ENCODE measurements around the gene PHF21A.

The PHF21A gene

DNA sequence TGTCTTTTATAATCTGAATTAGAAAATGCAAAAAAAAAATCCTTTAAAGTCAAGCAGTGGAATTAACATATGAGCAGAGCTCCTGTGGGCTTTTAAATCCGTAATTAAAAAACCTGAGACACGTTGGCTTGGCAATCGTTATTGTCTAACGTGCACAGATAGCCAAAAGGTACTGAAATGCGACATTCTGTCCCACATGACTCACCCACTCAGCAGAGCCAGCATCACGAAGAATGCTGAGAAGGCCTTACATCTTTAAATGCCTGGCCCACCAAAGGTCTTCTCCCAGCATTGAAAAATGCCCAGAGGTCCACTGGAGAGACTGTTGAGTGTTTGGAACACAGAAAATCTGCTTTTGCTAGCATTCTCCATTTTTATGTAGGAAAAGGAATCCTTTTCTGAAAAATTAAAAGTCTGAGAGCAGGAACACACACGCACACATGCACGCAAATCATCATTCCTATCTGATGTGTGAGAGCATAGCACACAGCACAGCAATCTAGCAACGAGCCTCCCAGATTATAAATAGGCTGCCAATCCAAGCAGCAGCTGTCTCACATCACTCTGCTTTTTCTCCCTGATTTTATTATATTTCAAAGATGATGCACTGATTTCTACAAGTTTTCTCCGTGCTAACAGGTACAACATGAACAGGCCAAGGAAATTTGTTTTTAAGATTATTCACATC is 94.5 kb downstream of the PHF21A start:
- H4K20me1 ChIP-seq (ENCODE audit: insufficient read depth, low read length): 0 out of 2 replicates have a peak, but pooled peaks cover 3% of the 10 kb centered on the region
- no peak overlapping the region for H3K4me3 ChIP-seq (ENCODE audit: low read depth in 1 of 2, low read length in 2 of 2)
- H3K27ac ChIP-seq (ENCODE audit: low read length): no peak overlapping the region
- DNase-seq (no peak), ATAC-seq (ENCODE audit: insufficient read depth, low read depth) (no peak)
- no peaks in the 10 kb centered on the region for H3K4me1 ChIP-seq (ENCODE audit: insufficient read depth, low read length)
- H3K27me3 ChIP-seq (ENCODE audit: insufficient read depth, low read length, poor library complexity): no peaks in the 10 kb centered on the region
- H3K9ac ChIP-seq (ENCODE audit: low read depth, low read length): no peak overlapping the region
- TF ChIP-seq, protein P1, sequence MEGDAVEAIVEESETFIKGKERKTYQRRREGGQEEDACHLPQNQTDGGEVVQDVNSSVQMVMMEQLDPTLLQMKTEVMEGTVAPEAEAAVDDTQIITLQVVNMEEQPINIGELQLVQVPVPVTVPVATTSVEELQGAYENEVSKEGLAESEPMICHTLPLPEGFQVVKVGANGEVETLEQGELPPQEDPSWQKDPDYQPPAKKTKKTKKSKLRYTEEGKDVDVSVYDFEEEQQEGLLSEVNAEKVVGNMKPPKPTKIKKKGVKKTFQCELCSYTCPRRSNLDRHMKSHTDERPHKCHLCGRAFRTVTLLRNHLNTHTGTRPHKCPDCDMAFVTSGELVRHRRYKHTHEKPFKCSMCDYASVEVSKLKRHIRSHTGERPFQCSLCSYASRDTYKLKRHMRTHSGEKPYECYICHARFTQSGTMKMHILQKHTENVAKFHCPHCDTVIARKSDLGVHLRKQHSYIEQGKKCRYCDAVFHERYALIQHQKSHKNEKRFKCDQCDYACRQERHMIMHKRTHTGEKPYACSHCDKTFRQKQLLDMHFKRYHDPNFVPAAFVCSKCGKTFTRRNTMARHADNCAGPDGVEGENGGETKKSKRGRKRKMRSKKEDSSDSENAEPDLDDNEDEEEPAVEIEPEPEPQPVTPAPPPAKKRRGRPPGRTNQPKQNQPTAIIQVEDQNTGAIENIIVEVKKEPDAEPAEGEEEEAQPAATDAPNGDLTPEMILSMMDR (IDR thresholded peaks at IDR 0.05; ENCODE audit: borderline replicate concordance, extremely low read depth, low read length, poor library complexity, severe bottlenecking): no peak
- no peak for TF ChIP-seq EZH2 (IDR thresholded peaks at IDR 0.05; ENCODE audit: borderline replicate concordance, low read depth, low read length, severe bottlenecking)
- H3K9me3 ChIP-seq (ENCODE audit: insufficient read depth, low read length, severe bottlenecking): no peaks in the 10 kb centered on the region
- no peak overlapping the region for H3K4me2 ChIP-seq (ENCODE audit: insufficient read depth, low read length)
- H3K36me3 ChIP-seq (ENCODE audit: insufficient read depth, low read length): no peaks in the 10 kb centered on the region
- no peak overlapping the region for H2AFZ ChIP-seq (ENCODE audit: low read depth, low read length)
- no peaks in the 10 kb centered on the region; the same call in 1 of the 2 replicates for H3K79me2 ChIP-seq (ENCODE audit: insufficient read depth, low read length)

DNA sequence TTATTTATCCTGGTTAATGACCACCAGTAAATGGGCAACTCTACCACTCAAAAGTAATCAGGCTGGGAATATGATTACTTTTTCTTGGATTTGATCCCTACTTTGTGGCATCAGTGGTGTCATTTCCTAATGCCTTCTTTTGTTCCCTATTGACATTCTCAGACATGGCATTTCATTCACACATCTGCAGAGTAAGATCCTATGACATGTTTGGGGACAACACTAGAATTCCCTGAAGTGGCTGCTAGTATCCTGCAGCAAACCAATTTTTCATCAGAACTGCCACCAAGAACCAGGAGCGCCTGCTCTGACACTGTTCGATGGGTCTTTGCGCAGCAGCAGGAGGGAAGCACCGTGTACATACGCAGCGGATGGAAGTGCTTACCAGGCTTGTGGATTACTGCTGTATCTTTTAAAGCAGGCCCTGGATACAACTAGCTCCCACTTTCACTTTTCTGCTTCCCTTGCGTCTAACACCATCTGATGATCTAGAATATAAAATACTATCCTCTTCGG is 101.1 kb downstream of the PHF21A start:
- DNase-seq (no peak), ATAC-seq (ENCODE audit: insufficient read depth, low read depth) (no peak)
- Histone ChIP-seq H3K9ac (ENCODE audit: low read depth, low read length) (no peak overlapping the region), H3K27ac (ENCODE audit: low read length) (no peak overlapping the region), H3K4me1 (ENCODE audit: insufficient read depth, low read length) (no peaks in the 10 kb centered on the region), H3K4me3 (ENCODE audit: low read depth in 1 of 2, low read length in 2 of 2) (no peak overlapping the region), H3K27me3 (ENCODE audit: insufficient read depth, low read length, poor library complexity) (no peaks in the 10 kb centered on the region), H2AFZ (ENCODE audit: low read depth, low read length) (no peak overlapping the region), H3K36me3 (ENCODE audit: insufficient read depth, low read length) (no peaks in the 10 kb centered on the region), H3K79me2 (ENCODE audit: insufficient read depth, low read length) (no peaks in the 10 kb centered on the region; the same call in 1 of the 2 replicates), H3K4me2 (ENCODE audit: insufficient read depth, low read length) (no peak overlapping the region), H3K9me3 (ENCODE audit: insufficient read depth, low read length, severe bottlenecking) (no peaks in the 10 kb centered on the region), H4K20me1 (ENCODE audit: insufficient read depth, low read length) (0 out of 2 replicates have a peak, but pooled peaks cover 5% of the 10 kb centered on the region)
- TF ChIP-seq EZH2 (IDR thresholded peaks at IDR 0.05; ENCODE audit: borderline replicate concordance, low read depth, low read length, severe bottlenecking): no peak
- TF ChIP-seq, protein P1 (IDR thresholded peaks at IDR 0.05; ENCODE audit: borderline replicate concordance, extremely low read depth, low read length, poor library complexity, severe bottlenecking): no peak

DNA sequence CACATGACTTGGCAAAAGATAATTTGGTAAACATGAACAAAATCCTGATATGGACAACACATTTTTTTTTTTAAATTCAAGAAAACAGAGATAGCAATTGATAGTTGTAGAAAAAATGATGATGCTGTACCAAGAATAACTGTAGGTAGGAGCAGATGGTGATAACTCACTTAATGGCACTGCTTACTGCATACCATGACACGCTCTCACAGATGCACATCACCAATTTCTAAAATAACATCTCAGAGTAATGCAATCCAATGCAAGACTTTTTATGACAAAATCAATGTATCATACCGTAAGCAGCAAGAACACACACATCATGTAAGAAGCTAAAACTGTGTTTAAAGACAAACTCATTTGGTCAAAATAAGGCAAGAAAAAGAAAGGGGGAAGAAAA is 102.6 kb downstream of the PHF21A start:
- DNase-seq (no peak), ATAC-seq (ENCODE audit: insufficient read depth, low read depth) (no peak)
- no peak for TF ChIP-seq EZH2 (IDR thresholded peaks at IDR 0.05; ENCODE audit: borderline replicate concordance, low read depth, low read length, severe bottlenecking)
- TF ChIP-seq, protein P1 (IDR thresholded peaks at IDR 0.05; ENCODE audit: borderline replicate concordance, extremely low read depth, low read length, poor library complexity, severe bottlenecking): no peak
- no peaks in the 10 kb centered on the region for H3K4me1 ChIP-seq (ENCODE audit: insufficient read depth, low read length)
- H3K4me3 ChIP-seq (ENCODE audit: low read depth in 1 of 2, low read length in 2 of 2): no peak overlapping the region
- H3K27ac ChIP-seq (ENCODE audit: low read length): no peak overlapping the region
- no peaks in the 10 kb centered on the region; the same call in 1 of the 2 replicates for H3K79me2 ChIP-seq (ENCODE audit: insufficient read depth, low read length)
- 0 out of 2 replicates have a peak, but pooled peaks cover 3% of the 10 kb centered on the region for H4K20me1 ChIP-seq (ENCODE audit: insufficient read depth, low read length)
- no peak overlapping the region for H3K4me2 ChIP-seq (ENCODE audit: insufficient read depth, low read length)
- H2AFZ ChIP-seq (ENCODE audit: low read depth, low read length): no peak overlapping the region
- H3K9ac ChIP-seq (ENCODE audit: low read depth, low read length): no peak overlapping the region
- no peaks in the 10 kb centered on the region for H3K27me3 ChIP-seq (ENCODE audit: insufficient read depth, low read length, poor library complexity)
- no peaks in the 10 kb centered on the region for H3K9me3 ChIP-seq (ENCODE audit: insufficient read depth, low read length, severe bottlenecking)
- H3K36me3 ChIP-seq (ENCODE audit: insufficient read depth, low read length): no peaks in the 10 kb centered on the region

Measured in DND-41 (cell line).